ENCODE data around the gene KLRC3. TPM values are rescaled to one million over a fixed set of nuclear protein-coding genes. Genes with fewer than 3 reads are reported as not detected.

Gene KLRC3
- total RNA-seq, 2 donors from 2014 or later, result not detected

DNA sequence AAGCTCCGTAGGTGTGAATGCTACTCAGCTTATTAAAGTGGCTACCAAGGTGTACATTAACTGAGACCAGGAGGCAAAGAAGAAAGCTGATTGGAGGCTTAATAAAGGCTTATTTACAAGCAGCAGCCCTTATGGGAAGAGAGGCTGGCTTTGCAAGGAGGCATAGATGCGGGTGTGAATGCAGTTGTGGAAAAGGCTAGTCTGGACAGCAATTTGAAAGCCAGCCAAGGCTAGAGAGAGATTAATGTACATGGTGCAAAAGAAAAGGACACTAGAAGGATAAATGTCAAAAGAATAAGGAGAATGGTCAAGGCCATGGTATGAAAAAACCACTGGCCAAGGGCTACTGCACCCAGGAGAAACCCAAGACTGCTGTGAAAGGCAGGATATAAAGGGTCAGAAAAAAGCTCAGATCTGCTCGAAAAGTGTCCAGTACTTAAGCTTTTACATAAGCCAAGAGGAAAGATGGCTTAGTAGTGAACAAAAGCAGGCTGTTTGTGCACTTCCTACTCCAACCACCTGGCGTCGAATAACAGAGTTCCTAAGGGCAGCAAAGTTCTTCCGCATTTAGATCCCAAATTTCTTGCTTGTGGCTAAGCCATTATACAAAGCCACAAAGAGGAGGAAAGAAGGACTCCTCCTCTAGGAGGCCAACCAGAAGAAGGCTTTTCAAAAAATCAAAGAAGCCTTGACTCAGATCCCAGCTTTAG lies 54.5 kb downstream of the KLRC3 start:
- H3K4me1 ChIP-seq, result peaks cover 6% of the 10 kb centered on the region
- TF ChIP-seq, protein P1, sequence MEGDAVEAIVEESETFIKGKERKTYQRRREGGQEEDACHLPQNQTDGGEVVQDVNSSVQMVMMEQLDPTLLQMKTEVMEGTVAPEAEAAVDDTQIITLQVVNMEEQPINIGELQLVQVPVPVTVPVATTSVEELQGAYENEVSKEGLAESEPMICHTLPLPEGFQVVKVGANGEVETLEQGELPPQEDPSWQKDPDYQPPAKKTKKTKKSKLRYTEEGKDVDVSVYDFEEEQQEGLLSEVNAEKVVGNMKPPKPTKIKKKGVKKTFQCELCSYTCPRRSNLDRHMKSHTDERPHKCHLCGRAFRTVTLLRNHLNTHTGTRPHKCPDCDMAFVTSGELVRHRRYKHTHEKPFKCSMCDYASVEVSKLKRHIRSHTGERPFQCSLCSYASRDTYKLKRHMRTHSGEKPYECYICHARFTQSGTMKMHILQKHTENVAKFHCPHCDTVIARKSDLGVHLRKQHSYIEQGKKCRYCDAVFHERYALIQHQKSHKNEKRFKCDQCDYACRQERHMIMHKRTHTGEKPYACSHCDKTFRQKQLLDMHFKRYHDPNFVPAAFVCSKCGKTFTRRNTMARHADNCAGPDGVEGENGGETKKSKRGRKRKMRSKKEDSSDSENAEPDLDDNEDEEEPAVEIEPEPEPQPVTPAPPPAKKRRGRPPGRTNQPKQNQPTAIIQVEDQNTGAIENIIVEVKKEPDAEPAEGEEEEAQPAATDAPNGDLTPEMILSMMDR (IDR thresholded peaks at IDR 0.05), result peak; percentile 17
- H3K36me3 ChIP-seq, result no peaks in the 10 kb centered on the region
- no peak for DNase-seq
- peak overlapping the region; percentile 85 for H3K27ac ChIP-seq
- peak overlapping the region; percentile 28 for H3K4me3 ChIP-seq
- intact Hi-C loops (cut with DNase I), result no loop called here
- H3K9ac ChIP-seq (ENCODE audit: low read depth in 2 of 2, low read length in 2 of 2), result peak overlapping the region in 1 of 2 donors; percentile 84
- H3K27me3 ChIP-seq, result no peaks in the 10 kb centered on the region
- no peaks in the 10 kb centered on the region for H3K9me3 ChIP-seq

DNA sequence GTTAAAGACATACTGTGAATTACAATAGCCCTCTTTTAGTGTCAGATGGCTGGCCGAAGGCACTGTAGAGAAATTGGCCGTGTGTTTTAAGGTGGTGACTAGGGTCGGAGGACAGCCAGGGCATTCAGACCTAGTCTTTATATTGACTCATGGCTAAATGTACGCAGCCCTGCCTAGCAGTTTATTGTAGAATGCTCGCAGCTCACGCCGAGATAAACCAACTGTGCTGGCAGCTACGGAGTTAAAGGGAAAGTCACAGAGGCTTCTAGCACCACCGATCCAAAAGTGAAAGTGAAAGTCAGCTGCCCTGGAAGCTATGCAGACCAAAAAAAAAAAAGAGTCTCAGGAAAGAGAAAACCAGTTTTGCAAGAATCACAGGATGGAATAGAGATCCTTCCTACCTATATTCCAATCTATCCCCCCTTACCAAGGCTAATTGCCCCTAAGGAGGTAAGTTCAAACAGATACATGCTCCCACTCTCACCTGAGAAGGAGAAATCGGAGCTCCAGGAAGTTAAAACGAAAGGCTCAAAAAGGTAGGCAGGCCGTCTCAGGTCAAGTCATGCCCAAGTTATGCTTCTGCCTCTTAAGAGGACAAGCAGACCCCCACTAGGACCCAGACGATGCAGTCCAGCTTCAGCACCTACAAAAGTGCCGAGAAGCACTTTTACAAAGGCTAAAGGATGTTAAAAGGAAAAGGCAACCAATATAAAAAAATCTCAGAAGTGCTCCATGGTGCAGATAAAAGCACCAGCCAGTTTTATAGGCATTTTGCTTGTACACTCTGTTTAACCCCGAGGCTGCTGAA lies 55.4 kb downstream of the KLRC3 start:
- H3K27ac ChIP-seq, result peak overlapping the region; percentile 85
- no peaks in the 10 kb centered on the region for H3K27me3 ChIP-seq
- H3K9me3 ChIP-seq, result no peaks in the 10 kb centered on the region
- peak; percentile 86 for DNase-seq
- H3K4me1 ChIP-seq, result peaks cover 6% of the 10 kb centered on the region
- peak overlapping the region; percentile 28 for H3K4me3 ChIP-seq
- intact Hi-C loops (cut with DNase I), result no loop called here
- TF ChIP-seq, protein P1 (IDR thresholded peaks at IDR 0.05), result no peak
- no peaks in the 10 kb centered on the region for H3K36me3 ChIP-seq
- H3K9ac ChIP-seq (ENCODE audit: low read depth in 2 of 2, low read length in 2 of 2), result peak overlapping the region; percentile 77 to 84

DNA sequence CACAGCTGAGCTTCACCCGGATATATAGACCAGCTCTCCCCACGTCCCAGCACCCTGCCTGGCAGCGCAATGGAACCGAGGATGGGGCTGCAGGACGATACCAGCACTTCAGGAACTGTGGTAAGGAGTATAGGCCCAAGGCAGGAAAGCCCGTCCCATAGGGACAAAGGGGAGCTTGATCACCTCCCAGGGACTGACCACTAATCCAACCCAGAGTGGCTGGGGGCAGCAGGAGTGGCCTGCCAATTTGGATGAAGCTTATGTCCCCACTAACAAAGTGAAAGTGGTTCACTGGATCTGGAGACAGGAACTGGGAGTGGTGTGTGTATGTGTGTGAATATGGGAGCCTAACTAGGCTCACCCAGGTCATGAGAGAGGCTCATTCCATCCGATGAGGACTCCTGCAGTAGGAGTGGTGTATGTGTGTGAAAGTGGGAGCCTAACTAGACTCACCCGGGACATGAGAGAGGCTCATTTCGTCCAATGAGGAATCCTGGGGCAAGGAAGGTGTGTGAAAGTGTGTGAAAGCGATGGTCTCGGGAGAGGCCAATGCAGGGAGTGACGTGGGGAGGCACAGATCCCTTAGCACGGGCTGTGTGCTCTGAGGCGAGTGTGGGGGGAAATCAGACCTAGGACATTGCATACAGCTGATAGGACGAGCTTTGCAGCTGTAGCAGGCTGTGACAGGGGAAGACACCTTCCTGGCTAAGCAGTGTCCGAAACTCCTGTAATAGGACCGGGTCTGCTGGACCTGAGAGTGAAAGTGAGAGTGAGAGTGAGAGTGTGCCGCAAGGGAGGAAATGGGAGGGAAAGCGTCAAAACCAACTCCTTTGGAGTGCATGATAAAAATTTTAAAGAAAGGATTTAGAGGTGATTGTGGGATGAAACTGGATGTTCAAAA lies 56.2 kb downstream of the KLRC3 start:
- Histone ChIP-seq H3K4me3 (peak overlapping the region; percentile 28), H3K9ac (ENCODE audit: low read depth in 2 of 2, low read length in 2 of 2) (peak overlapping the region; percentile 77 to 84), H3K9me3 (no peaks in the 10 kb centered on the region), H3K36me3 (no peaks in the 10 kb centered on the region), H3K27ac (peak overlapping the region; percentile 85), H3K4me1 (peaks cover 6% of the 10 kb centered on the region), H3K27me3 (no peaks in the 10 kb centered on the region)
- TF ChIP-seq, protein P1 (IDR thresholded peaks at IDR 0.05), result no peak
- intact Hi-C loops (cut with DNase I), result no loop called here
- DNase-seq, result peak; percentile 60

DNA sequence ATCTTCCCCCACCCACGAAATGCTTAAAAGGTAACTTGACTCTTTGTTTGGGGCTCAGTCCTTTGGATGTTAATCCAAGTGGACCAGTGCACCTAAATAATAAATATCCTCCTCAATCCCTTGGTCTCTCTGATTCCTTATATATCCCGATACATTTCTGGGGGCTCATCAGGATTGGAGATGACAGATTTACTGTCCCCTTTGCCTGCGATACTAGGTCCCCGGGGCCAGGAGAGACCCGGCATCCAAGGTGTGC lies 56.8 kb downstream of the KLRC3 start:
- DNase-seq, result no peak
- Histone ChIP-seq H3K9me3 (no peaks in the 10 kb centered on the region), H3K27me3 (no peaks in the 10 kb centered on the region), H3K27ac (peak overlapping the region; percentile 85), H3K36me3 (no peaks in the 10 kb centered on the region), H3K9ac (ENCODE audit: low read depth in 2 of 2, low read length in 2 of 2) (peak overlapping the region; percentile 77 to 84), H3K4me1 (peaks cover 6% of the 10 kb centered on the region), H3K4me3 (peak overlapping the region; percentile 28)
- intact Hi-C loops (cut with DNase I), result no loop called here
- TF ChIP-seq, protein P1 (IDR thresholded peaks at IDR 0.05), result no peak

Measured in colonic mucosa (tissue), 4 donors.